Endothelial cell of umbilical vein (primary cell): Measurements from ENCODE around the gene CUEDC1. TPM values are rescaled to one million over a fixed set of nuclear protein-coding genes. Genes with fewer than 3 reads are reported as not detected.

ENCODE experiments used
- BruUV-seq: library from RNA; stranded (reverse); fragments of 400-500 nt; replicated peaks from 2 replicates; lab custom pipeline; 2021; lab: Mats Ljungman, UMichigan
- CTCF ChIA-PET: fragments of 300-600, 350-600 bp; sonication (Branson Sonifier 250); formaldehyde crosslinking; loops from one replicate; lab custom pipeline; 2021; ENCODE audit warnings: antibody characterized with exemption, inconsistent platforms; lab: Charles Lee
- POLR2A ChIA-PET: fragments of 300-600, 350-600 bp; sonication (Branson Sonifier 250); formaldehyde crosslinking; loops from one replicate; lab custom pipeline; 2021; ENCODE audit warnings: antibody characterized with exemption, inconsistent platforms; lab: Charles Lee
- DNase-seq: peaks from one replicate; pipeline ENCODE4 v3.0.0-alpha.2; 2011; ENCODE audit warnings: low read depth, low spot score
- FAIRE-seq: peaks from 2 replicates; lab custom pipeline; 2011; peaks lifted over from hg19 to GRCh38; lab: Jason Lieb, UNC
- H2AFZ ChIP-seq: 2 replicates; pipeline ENCODE4 v1.6.0; 2012; ENCODE audit warnings: low read depth, low read length, control low read depth, inconsistent platforms
- H3K27ac ChIP-seq: 2 replicates; pipeline ENCODE4 v1.5.1; 2011; ENCODE audit warnings: low read depth, mild to moderate bottlenecking, control low read depth, low read length, moderate library complexity; ENCODE audit not compliant: insufficient read depth
- H3K27me3 ChIP-seq, 2 experiments: 2 replicates each; pipeline versions ENCODE4 v1.6.0 to v1.6.1; 2011; ENCODE audit warnings: low read length in 2 of 2, mixed read lengths in 1 of 2; ENCODE audit not compliant: control insufficient read depth in 2 of 2, insufficient read depth in 2 of 2
- H3K36me3 ChIP-seq, 2 experiments: 2 replicates in 1 of 2; 3 replicates in 1 of 2; pipeline ENCODE4 v1.5.1; 2011; ENCODE audit warnings: low read length in 2 of 2, mild to moderate bottlenecking in 1 of 2, moderate library complexity in 1 of 2; ENCODE audit not compliant: control insufficient read depth in 2 of 2, insufficient read depth in 2 of 2; ENCODE audit errors: extremely low read depth in 1 of 2
- H3K4me1 ChIP-seq: 3 replicates; pipeline ENCODE4 v1.5.1; 2011; ENCODE audit warnings: mild to moderate bottlenecking, low read length; ENCODE audit not compliant: control insufficient read depth, insufficient read depth; ENCODE audit errors: extremely low read depth
- H3K4me2 ChIP-seq: 2 replicates; pipeline ENCODE4 v1.6.1; 2011; ENCODE audit warnings: low read length, control low read depth, mixed read lengths; ENCODE audit not compliant: insufficient read depth
- H3K4me3 ChIP-seq, 3 experiments: fragments of 200-600 bp in 1 of 3; sonication (generic), shearing (Covaris generic) in 1 of 3; replicated peaks in 1 of 3; 2 replicates each; pipeline ENCODE4 v1.5.1; 2011 to 2016; ENCODE audit warnings: control low read depth in 3 of 3, low read length in 3 of 3, mild to moderate bottlenecking in 2 of 3, inconsistent platforms in 1 of 3, low read depth in 1 of 3, moderate library complexity in 1 of 3; ENCODE audit not compliant: insufficient read depth in 1 of 3
- H3K79me2 ChIP-seq: 2 replicates; pipeline ENCODE4 v1.6.0; 2012; ENCODE audit warnings: low read length, inconsistent platforms; ENCODE audit not compliant: control insufficient read depth, insufficient read depth
- H3K9ac ChIP-seq: replicated peaks from 2 replicates; pipeline ENCODE3; 2011; ENCODE audit warnings: low read length, control low read depth; ENCODE audit not compliant: insufficient read depth; ENCODE audit errors: extremely low read depth
- H3K9me1 ChIP-seq: replicated peaks from 3 replicates; pipeline ENCODE4 v1.6.0; 2011; ENCODE audit warnings: mild to moderate bottlenecking, low read length; ENCODE audit not compliant: control insufficient read depth, insufficient read depth; ENCODE audit errors: extremely low read depth
- H3K9me3 ChIP-seq: replicated peaks from 2 replicates; pipeline ENCODE4 v1.5.1; 2012; ENCODE audit warnings: low read length, inconsistent platforms; ENCODE audit not compliant: control insufficient read depth, insufficient read depth
- H4K20me1 ChIP-seq: replicated peaks from 2 replicates; pipeline ENCODE3; 2011; ENCODE audit warnings: mild to moderate bottlenecking, low read length; ENCODE audit not compliant: control insufficient read depth, insufficient read depth; ENCODE audit errors: extremely low read depth
- EZH2 ChIP-seq: IDR thresholded peaks from 2 replicates; pipeline ENCODE4 v1.6.1; 2012; ENCODE audit warnings: borderline replicate concordance, low read depth, mild to moderate bottlenecking, moderate library complexity, low read length, inconsistent platforms; ENCODE audit not compliant: severe bottlenecking
- FOS ChIP-seq: IDR thresholded peaks from 2 replicates; pipeline ENCODE4 v1.6.1; 2011; ENCODE audit warnings: mild to moderate bottlenecking, low read length, moderate library complexity, borderline replicate concordance; ENCODE audit not compliant: insufficient read depth
- GATA2 ChIP-seq: IDR thresholded peaks from 2 replicates; pipeline ENCODE4 v1.7.0; 2011; ENCODE audit warnings: low read depth, mild to moderate bottlenecking, moderate library complexity, mixed read lengths, low read length; ENCODE audit not compliant: insufficient read length, insufficient read depth
- JUN ChIP-seq: IDR thresholded peaks from 2 replicates; pipeline ENCODE4 v1.6.1; 2011; ENCODE audit warnings: borderline replicate concordance, low read depth; ENCODE audit not compliant: insufficient read length, insufficient read depth
- MYC ChIP-seq: IDR thresholded peaks from one replicate; pipeline ENCODE4 v1.6.1; 2011; ENCODE audit warnings: mild to moderate bottlenecking, low read depth, low read length
- POLR2A ChIP-seq: IDR thresholded peaks from 2 replicates; pipeline ENCODE4 v1.6.1; 2012; ENCODE audit warnings: low read depth, mild to moderate bottlenecking, control low read depth, low read length
- POLR2AphosphoS5 ChIP-seq: IDR thresholded peaks from 2 replicates; pipeline ENCODE4 v1.6.1; 2012; ENCODE audit warnings: low read depth, mild to moderate bottlenecking, control low read depth, low read length, moderate library complexity; ENCODE audit not compliant: insufficient read depth
- dilution Hi-C: fragments of 300-500 bp; cut with MboI; formaldehyde crosslinking; loops from one replicate; pipeline ENCODE4 v1.15.0; 2019; ENCODE audit warnings: low sequenced_read_pairs; ENCODE audit not compliant: extremely low pct_ligation_motif_present
- intact Hi-C: fragments of 100-400 bp; cut with micrococcal nuclease; formaldehyde crosslinking; loops from one replicate; pipeline ENCODE4 v1.10.0; 2022
- polyA plus RNA-seq, 4 experiments: library from polyadenylated mRNA; depleted of rRNA in 3 of 4; stranded (reverse) in 3 of 4; unstranded in 1 of 4; fragments of >200 nt; gene quantifications; 2 replicates each; pipeline versions ENCODE4 v1.2.1 to v1.2.3, GENCODE V29; 2011 to 2012; ENCODE audit warnings: missing spikeins in 1 of 4
- total RNA-seq: library from RNA; stranded (reverse); gene quantifications from 2 replicates; pipeline ENCODE4 v1.2.3, GENCODE V29; 2021
- TF ChIP-seq, protein P1 (sequence below), 2 donors: IDR thresholded peaks; 1 replicate in 1 of 2; 2 replicates in 1 of 2; pipeline ENCODE4 v1.5.1; 2011; ENCODE audit warnings: low read length in 2 of 2, mild to moderate bottlenecking in 2 of 2, moderate library complexity in 2 of 2, control low read depth in 1 of 2, inconsistent platforms in 1 of 2, low read depth in 1 of 2; ENCODE audit not compliant: insufficient read depth in 1 of 2; ENCODE audit errors: extremely low read depth in 1 of 2
- TF ChIP-seq, protein P2 (sequence below): IDR thresholded peaks from 2 replicates; pipeline ENCODE4 v1.6.1; 2011; ENCODE audit not compliant: insufficient read depth, insufficient read length

Gene CUEDC1
- total and polyA plus RNA-seq, 2 donors (not counting 3 experiments of a cell fraction or from before 2014, with no cell fraction given): 15.8 to 27.7 TPM

DNA sequence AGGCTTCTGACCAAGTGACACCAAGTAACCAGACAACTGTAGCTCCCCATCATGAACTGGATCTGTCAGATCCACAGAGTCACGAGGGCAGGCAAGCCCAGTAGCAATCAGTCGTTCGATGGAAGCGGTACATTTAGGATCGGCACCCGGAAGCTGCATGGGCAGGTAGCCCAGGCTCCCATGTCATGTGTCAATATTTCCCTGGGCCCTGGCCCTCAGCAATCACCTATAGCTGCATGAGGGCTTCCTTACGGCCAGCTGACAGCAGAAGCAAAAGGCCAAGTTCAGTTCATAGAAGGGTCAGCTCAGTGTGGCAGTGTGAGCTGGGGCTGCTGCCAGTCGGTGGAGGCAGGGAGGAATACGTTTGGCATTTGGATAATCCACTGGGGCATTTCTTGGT, 137.1 kb downstream of the CUEDC1 start:
- TF ChIP-seq POLR2AphosphoS5 (no peak), JUN (no peak), FOS (no peak), MYC (no peak), GATA2 (no peak), EZH2 (no peak), POLR2A (no peak)
- TF ChIP-seq, protein P1, sequence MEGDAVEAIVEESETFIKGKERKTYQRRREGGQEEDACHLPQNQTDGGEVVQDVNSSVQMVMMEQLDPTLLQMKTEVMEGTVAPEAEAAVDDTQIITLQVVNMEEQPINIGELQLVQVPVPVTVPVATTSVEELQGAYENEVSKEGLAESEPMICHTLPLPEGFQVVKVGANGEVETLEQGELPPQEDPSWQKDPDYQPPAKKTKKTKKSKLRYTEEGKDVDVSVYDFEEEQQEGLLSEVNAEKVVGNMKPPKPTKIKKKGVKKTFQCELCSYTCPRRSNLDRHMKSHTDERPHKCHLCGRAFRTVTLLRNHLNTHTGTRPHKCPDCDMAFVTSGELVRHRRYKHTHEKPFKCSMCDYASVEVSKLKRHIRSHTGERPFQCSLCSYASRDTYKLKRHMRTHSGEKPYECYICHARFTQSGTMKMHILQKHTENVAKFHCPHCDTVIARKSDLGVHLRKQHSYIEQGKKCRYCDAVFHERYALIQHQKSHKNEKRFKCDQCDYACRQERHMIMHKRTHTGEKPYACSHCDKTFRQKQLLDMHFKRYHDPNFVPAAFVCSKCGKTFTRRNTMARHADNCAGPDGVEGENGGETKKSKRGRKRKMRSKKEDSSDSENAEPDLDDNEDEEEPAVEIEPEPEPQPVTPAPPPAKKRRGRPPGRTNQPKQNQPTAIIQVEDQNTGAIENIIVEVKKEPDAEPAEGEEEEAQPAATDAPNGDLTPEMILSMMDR (IDR thresholded peaks at IDR 0.05; ENCODE audit: extremely low read depth in 1 of 2, insufficient read depth in 1 of 2, low read depth in 1 of 2, low read length in 2 of 2): no peak
- TF ChIP-seq, protein P2, sequence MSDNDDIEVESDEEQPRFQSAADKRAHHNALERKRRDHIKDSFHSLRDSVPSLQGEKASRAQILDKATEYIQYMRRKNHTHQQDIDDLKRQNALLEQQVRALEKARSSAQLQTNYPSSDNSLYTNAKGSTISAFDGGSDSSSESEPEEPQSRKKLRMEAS: no peak
- intact Hi-C loops: no loop called here
- no peaks in the 10 kb centered on the region for H4K20me1 ChIP-seq
- no peaks in the 10 kb centered on the region for H3K79me2 ChIP-seq
- no peaks in the 10 kb centered on the region for H3K9me3 ChIP-seq
- no peak overlapping the region for H3K9ac ChIP-seq
- H3K27ac ChIP-seq: no peak overlapping the region
- H3K4me1 ChIP-seq: no peaks in the 10 kb centered on the region
- BruUV-seq: no TSS peak
- H3K4me2 ChIP-seq: no peak overlapping the region
- CTCF ChIA-PET: interaction anchor here (0.6 to 4.2 kb wide), 7 partner anchors 9 to 202 kb away, joined by 3 to 32 read pairs (median 3); no protein-coding TSS in a partner anchor
- H3K9me1 ChIP-seq: no peaks in the 10 kb centered on the region
- FAIRE-seq (no peak), DNase-seq (no peak)
- peaks cover 5 to 9% of the 10 kb centered on the region in 2 experiments for H3K27me3 ChIP-seq
- H3K36me3 ChIP-seq: no peaks in the 10 kb centered on the region
- no peak overlapping the region for H3K4me3 ChIP-seq
- H2AFZ ChIP-seq: no peak overlapping the region
- dilution Hi-C loops: no loop called here
- POLR2A ChIA-PET: no interaction called here
